Measurements from ENCODE around the gene STUB1.

The STUB1 gene

DNA sequence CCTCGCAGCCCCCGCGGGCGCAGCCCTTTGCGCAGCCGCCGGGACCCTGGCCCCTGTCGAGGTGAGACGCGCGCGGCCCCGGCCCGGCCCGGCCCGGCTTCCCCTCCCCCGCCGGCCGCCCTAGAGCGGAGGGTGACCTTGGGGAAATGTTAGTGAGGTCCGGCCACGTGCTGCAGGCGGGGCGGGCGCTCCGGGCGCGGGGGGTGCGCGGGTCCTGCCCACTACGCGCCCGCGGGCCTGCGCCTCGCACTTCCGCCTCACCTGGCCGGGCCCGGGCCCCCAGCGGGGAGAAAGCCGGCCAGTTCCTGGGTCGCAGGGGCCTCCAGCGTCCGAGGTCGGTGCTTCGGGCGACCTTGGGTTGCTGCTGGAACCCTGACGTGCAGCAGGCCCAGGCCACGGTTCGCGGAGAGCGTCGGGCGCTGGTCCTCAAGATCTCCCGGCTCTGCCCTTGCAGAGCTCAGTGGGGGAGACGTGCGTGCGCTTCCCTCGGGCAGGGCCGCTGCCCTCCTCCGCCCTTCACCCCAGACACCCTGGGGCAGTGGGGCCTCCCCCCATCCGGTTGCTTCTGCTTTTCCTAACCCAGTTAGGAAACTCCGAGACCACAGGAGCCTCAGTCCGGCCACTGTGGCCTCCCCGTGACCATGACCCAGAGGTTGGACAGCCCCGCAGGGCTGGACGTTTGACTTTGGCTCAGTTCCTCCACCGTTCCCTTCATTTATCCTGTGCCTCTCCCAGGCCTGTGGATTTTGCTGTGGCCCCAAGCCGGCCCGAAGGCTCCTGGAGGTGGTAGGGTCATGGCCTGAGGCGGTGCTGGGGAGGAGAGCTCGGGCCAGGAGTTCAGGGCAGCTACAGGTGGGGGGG lies 37.8 kb upstream of the STUB1 start:
- in situ Hi-C loops (cut with HindIII; ENCODE audit: low sequenced_read_pairs): loop anchor here (25.0 kb wide), 1 partner anchor 105 kb away; the partner anchor contains the start of gene CAPN15

DNA sequence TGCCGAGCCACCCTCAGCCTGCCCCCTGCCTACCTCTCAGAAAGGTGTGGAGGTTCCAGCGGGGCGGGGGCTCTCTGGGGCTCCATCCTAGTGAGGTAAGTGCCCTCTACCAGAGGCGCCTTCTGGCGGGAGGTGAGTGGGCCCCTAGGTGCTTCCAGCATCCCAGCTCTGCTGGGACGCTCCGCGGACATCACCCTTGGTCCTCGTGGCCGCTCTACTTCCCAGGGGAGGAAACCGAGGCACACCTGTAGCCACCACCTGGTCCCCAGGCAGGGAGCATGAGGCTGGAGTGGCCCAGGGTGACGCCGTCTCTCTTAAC lies 37.2 kb upstream of the STUB1 start:
- in situ Hi-C loops (cut with HindIII; ENCODE audit: low sequenced_read_pairs): loop anchor here (25.0 kb wide), 1 partner anchor 106 kb away; the partner anchor contains the start of gene CAPN15

DNA sequence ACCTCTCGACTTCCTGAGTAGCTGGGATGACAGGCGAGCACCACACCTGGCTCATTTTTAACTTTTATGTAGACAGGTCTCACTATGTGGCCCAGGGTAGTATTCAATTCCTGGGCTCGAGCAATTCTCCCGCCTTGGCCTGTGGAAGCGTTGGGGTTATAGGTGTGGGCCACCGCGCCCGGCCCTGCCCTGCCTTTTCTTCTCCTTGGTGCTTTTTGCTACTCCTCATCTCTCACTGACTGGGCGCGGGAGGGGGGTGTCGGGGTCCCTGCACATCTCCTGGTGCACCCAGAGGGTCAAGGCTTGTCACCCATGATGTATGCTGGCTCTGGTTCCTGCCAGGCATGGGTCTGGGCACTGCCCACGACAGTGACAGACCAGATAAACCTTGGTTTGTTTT lies 35.7 kb upstream of the STUB1 start:
- in situ Hi-C loops (cut with HindIII; ENCODE audit: low sequenced_read_pairs): loop anchor here (25.0 kb wide), 1 partner anchor 107 kb away; the partner anchor contains the start of gene CAPN15

DNA sequence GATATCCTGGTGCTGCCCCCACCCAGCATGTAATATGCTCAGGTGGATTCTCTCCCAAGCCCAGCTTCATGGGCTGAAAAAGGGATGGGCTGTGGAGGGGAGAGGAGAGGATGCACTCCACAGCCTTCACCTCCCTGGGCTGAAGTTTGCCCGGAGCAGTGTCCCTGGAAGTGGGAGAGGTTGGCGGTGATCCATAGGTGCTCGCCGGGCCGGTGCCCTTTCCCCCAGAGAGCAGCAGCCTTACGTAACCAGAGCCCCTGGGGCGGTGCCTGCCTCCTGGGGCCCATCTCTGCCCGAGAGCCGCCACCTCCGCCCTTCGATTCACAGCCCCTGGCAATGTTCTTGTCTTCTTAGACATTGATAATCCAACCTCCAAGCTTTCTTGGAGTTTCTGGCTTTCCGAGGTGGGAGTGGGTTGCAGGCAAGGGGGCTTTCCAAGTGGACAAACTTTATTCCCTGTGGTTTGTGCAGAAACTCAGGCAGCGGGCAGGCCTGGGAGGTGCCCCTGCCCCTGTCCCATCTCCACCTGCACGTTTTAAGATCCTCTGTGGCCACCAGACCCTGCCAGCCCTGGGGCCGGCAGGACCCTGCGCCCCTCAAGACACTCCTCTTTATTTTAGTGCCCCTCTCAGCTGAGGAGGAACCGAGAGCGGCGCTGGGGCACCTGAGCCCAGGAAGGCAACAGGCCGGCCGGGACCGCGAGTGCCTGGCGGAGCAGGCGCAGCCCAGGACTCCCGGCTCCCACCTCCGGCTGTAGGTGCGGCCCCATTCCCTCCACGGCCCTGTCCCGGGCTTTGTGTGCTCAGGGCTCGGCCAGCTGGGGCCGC lies 34.1 kb upstream of the STUB1 start:
- in situ Hi-C loops (cut with HindIII; ENCODE audit: low sequenced_read_pairs): loop anchor here (25.0 kb wide), 1 partner anchor 109 kb away; the partner anchor contains the start of gene CAPN15

DNA sequence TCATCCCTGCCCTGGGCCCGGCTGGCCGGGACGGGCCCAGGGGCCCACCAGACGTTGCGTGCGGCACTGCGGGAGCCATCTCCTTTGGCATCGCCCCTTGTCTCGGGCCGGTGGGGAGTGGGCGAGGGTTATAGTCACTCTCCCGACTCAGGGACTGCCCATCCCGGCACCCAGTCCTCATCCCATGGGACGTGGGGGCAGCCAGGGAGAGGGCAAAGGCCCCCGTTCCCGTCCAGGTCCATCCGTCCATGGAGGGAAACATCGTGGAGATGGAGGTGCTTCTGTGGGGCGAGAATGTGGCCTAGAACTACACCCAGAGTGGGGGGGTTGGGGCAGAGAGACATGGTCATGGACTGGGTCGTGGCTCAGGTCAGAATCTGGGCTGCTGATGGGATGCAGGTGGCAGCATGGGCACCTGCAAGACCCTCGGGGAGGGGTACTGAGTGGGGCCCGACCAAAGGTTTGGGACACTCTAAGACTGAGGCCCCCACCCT lies 33.5 kb upstream of the STUB1 start:
- in situ Hi-C loops (cut with HindIII; ENCODE audit: low sequenced_read_pairs): loop anchor here (25.0 kb wide), 1 partner anchor 109 kb away; the partner anchor contains the start of gene CAPN15

DNA sequence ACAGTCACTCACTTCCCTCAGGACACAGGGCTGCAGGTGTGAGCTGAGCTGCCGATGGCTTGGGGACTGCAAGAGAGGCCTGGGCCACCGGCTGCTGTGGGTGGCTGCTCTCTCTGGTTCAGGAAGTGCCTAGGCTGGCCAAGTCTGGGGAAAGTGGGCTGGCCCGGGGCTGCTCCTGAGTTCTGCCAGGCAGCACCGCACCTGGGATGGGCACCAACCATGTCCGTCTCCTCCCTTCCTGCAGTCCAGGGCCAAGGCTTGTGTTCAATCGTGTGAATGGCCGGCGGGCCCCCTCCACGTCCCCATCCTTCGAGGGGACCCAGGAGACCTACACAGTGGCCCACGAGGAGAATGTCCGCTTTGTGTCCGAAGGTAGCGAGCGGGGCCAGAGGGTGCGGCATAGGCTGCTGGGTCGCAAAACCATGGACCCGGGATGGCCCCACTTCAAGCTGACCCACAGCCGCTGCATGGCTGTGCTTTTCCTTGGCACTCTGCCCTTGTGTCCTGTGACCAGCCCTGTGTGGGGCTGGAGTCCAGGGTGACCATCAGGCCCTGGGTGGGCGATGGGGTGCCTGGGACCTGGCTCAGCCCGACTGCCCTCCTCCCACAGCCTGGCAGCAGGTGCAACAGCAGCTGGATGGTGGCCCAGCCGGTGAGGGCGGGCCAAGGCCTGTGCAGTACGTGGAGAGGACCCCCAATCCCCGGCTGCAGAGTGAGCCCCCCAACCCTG lies 32.9 kb upstream of the STUB1 start:
- in situ Hi-C loops (cut with HindIII; ENCODE audit: low sequenced_read_pairs): loop anchor here (25.0 kb wide), 1 partner anchor 110 kb away; the partner anchor contains the start of gene CAPN15

DNA sequence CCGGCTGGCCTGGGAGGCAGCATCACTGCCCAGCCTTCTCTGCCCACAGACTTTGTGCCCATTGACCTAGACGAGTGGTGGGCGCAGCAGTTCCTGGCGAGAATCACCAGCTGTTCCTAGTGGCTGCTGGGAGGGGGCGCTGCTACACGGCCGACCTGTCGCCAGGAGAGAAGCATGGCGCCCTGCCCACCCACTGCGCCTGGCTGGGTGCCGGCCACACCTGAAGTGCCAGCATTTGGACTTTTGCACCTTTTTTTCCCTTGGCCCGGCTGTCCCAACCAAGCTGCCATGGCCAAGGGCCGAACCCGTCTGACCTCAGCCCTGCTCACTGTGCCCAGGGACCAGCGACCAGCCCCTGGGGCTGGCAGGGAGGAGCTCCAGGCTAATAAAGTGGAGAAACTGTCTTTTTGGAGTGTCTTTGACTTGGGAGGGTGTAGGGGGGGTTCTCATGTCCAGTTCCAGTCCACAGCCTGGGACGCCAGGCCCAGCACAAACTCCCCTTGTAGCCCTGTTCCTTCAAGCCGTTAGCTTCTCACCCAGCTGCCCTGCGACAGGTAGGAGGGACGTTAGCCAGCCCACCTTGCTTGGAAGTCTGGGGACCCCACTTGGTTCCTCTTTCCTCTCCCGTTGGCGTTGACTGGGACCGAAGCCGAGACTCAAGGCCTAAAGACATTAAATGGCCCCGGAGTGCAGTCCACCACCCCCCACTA lies 32.0 kb upstream of the STUB1 start:
- in situ Hi-C loops (cut with HindIII; ENCODE audit: low sequenced_read_pairs): loop anchor here (25.0 kb wide), 1 partner anchor 111 kb away; the partner anchor contains the start of gene CAPN15

DNA sequence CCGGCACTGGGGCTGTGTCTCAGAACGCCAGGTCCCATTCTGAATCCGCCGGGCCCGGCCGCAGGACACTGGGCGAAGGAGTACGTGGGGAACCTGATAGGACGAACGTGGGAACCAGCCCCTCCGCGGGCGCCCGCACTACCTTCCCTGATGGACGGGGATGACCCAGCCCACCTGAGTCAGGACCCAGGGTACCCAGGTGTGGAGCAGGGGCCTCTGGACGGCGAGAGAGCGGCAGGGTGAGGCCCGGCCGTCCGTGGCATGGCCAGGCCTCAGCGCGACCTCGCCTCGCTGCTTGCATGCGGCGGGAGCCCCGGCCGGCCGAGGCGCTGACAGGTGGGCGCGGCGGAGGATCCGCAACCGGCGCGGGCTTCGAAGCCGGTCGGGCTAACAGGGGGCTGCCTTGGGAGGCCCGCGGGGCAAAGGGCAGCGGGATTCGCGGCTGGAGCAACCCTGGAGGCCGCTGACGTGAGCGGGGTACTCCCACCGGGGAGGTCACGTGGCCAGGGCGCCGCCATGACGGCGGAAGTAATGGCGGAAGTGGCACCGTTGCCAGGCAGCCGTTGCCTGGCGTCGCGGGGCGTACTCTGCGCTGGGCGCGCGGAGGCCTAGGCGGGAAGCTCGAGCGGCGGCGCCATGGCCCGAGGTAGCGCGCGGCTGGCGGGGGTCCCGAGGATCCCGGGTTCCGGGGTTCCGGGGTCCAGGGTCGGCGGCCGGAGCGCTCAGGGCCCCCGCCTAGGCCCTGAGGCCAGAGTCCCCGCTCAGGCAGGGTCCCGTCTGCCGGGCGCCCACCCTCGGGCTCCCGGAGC lies 31.2 kb upstream of the STUB1 start, which contains the start of gene WDR90:
Gene WDR90, plus strand, starts transcription at position 585 of the 809 bp plus-strand sequence. Its CDS starts 52 bp downstream, at position 637.
- in situ Hi-C loops (cut with HindIII; ENCODE audit: low sequenced_read_pairs): loop anchor here (25.0 kb wide), 1 partner anchor 112 kb away; the partner anchor contains the start of gene CAPN15

DNA sequence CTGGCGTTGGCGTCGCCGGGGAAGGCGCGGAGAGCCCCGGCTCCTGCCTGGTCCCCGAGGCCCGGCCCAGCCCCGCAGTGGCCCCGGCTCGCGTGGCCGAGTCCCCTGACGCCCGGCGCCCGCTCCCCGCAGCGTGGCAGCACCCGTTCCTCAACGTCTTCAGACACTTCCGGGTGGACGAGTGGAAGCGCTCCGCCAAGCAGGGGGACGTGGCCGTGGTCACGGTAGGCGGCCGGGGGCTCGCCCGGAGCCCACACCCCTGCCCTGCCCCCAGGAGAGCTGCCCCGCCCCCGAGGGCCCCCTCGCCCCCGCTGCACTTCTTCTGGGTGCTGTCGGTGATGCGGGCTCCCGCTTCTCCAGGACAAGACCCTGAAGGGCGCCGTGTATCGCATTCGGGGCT lies 30.6 kb upstream of the STUB1 start:
- in situ Hi-C loops (cut with HindIII; ENCODE audit: low sequenced_read_pairs): loop anchor here (10.0 to 25.0 kb wide), 2 partner anchors 65 to 112 kb away; partner anchors contain the start of genes CAPN15 and METRN

DNA sequence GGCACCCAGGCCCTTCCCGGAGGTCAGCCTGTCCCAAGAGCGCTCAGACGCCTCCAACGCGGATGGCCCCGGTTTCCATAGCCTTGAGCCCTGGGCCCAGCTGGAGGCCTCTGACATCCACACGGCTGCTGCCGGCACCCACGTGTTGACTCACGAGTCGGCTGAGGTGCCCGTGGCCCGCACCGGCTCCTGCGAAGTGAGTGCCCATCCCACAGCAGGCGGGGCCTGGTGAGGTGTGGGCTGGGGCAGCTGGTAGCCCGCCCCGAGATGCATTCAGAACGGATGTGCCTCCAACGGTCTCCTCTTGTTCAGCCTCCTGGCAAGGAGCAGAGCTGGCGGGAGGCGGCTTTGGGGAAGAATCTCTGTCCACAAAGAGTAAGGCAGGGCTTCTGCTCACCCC lies 28.4 kb upstream of the STUB1 start:
- in situ Hi-C loops (cut with HindIII; ENCODE audit: low sequenced_read_pairs): loop anchor here (10.0 kb wide), 1 partner anchor 63 kb away; the partner anchor contains the start of gene METRN

DNA sequence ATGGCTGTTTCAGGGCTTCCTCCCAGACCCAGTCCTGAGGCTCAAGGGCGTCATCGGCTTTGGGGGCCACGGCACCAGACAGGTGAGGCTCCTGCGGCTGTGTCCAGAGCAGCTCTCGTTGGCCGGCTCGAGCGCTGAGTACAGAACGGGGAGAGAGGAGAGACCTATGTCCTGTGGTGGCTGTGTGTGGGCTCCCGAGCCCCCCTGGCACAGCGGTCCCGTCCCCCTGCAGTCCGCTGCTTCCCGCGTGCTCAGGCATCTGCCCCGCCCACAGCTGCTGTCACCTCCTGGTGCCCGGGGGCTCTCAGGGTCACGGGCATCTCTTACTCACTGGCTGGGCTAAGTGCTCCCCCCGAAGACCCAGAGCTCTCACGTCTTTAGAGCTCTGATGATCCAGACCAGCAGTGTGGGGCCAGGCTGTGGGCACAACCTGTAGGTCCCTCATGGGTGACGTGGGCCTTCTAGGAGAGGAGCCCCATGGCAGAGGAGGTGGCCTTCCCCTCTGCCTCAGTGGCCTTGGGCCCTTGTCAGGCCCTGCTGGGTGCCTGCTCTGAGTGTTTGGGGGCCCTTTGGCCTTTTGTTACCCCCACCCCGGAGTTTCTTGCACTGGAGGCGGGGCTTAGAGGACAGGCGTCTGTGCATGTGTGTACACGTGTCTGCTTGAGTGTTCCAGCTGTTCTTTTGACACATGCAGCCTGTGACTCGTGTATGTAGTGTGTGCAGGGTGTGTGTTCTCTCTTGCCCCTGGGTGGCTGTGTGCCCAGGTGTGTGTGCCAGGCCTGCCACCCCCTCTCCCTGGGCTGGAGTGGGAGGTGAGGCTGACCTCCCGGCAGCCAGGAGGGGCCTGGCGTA lies 27.5 kb upstream of the STUB1 start:
- in situ Hi-C loops (cut with HindIII; ENCODE audit: low sequenced_read_pairs): loop anchor here (10.0 kb wide), 1 partner anchor 62 kb away; the partner anchor contains the start of gene METRN

DNA sequence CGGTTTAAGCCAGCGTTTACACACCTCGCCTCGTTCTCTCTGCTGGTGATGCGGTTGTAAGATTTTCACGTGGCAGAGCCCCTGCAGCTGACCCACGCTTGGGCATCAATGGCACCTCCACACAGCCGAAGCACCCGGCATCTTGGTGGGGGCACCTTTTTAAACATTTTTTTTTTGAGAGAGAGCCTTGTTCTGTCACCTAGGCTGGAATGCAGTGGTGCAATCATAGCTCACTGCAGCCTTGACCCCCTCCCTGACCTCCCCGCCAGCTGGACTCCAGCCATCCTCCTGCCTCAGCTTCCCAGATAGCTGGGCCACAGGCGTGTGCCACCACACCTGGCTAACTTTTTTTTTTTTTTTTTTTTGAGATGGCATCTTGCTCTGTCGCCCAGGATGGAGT lies 26.2 kb upstream of the STUB1 start:
- in situ Hi-C loops (cut with HindIII; ENCODE audit: low sequenced_read_pairs): loop anchor here (10.0 kb wide), 1 partner anchor 61 kb away; the partner anchor contains the start of gene METRN

DNA sequence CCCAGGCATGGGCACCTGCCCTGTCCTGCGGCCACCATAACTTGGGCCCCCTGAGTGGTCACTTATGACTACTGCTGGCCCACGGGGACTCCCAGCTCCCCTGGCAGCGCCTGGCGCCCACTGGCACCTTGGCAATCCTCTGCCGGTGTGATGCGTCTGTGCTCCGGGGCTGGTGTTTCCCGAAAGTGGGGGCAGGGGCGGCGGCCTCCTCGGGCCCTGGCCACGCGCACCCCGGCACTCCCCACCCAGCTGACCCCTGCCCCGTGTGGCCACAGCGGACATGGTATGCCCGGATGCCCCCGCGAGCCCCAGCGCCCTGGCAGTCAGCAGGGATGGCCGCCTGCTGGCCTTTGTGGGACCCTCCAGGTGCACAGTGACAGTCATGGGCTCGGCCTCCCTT lies 22.7 kb upstream of the STUB1 start:
- in situ Hi-C loops (cut with HindIII; ENCODE audit: low sequenced_read_pairs): loop anchor here (10.0 kb wide), 1 partner anchor 57 kb away; the partner anchor contains the start of gene METRN

DNA sequence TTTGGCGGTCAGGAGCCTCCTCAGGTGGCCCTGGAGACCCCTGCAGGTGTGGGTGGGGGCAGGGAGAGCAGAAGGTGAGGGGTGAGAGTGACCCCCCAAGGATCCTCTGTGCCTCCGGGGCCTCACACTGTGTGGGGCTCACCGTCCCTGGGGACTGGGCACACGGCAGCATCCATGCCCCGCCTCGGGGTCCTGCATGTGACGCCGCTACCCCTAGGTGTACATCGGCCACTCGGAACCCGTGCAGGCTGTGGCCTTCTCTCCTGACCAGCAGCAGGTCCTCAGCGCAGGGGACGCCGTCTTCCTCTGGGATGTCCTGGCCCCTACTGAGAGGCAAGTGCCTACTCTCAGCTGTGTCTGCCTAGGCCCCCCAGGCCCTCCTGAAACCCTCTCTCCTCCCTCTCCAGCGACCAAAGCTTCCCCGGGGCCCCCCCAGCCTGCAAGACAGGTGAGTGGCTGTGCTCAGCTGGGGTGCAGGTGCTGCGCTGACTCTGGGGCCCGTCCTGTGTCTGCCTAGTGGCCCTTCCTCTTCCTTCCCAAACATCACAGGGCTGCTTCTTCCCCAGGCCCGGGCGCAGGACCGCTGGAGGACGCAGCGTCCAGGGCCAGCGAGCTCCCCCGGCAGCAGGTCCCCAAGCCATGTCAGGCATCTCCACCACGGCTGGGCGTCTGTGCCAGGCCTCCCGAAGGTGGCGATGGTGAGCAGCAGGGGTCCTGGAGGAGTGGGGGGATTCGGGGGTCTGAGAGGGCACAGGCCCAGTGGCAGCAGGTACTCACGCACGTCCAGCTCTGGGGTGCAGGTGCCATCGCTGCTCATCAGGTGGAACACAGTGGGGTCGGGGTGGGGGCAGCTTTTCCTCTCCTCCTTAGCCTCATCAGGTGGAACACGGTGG lies 21.3 kb upstream of the STUB1 start:
- in situ Hi-C loops (cut with HindIII; ENCODE audit: low sequenced_read_pairs): loop anchor here (10.0 kb wide), 1 partner anchor 56 kb away; the partner anchor contains the start of gene METRN

DNA sequence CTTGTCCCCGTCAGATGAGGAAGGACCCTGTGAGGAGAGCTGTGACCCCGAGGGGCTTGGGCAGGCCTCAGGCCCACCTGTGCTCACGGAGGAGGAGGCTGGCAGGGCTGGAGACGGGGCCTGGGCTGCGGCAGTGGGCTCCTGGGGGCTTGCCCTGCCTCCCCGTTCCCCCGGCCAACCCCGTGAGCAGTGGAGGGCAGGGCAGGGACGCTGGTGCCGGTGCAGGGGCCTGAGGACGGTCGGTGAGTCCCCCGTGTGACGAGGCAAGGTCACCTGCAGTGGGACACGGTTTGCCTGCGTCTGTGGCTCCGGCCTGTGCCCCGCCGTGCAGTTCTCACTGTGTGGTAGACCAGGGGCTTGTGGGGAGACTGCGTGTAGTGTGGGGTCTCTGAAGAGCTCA lies 20.6 kb upstream of the STUB1 start:
- in situ Hi-C loops (cut with HindIII; ENCODE audit: low sequenced_read_pairs): loop anchor here (10.0 kb wide), 1 partner anchor 55 kb away; the partner anchor contains the start of gene METRN

DNA sequence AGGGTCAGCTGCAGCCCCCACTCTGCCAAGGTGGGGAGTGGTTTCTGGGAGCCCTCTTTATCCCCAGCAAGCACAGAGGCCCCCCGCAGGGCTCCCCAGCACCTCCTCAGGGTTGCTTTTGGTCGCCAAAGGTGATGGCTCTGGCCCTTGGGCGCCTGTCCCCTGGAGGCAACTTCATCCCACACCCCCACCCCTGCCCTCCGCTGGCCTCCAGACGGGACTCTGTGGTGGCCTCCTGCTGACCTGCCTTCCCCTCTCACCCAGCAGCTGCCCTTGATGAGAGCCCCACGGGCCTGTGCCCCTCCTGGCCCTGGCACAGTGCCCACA lies 20.1 kb upstream of the STUB1 start:
- in situ Hi-C loops (cut with HindIII; ENCODE audit: low sequenced_read_pairs): no loop called here

Data from endothelial cell of hepatic sinusoid (primary cell).